ENCODE data around the gene TWIST2.
A peak's percentile ranks its signal among the peaks of the same experiment; 100 is the strongest.

TWIST2 gene

DNA sequence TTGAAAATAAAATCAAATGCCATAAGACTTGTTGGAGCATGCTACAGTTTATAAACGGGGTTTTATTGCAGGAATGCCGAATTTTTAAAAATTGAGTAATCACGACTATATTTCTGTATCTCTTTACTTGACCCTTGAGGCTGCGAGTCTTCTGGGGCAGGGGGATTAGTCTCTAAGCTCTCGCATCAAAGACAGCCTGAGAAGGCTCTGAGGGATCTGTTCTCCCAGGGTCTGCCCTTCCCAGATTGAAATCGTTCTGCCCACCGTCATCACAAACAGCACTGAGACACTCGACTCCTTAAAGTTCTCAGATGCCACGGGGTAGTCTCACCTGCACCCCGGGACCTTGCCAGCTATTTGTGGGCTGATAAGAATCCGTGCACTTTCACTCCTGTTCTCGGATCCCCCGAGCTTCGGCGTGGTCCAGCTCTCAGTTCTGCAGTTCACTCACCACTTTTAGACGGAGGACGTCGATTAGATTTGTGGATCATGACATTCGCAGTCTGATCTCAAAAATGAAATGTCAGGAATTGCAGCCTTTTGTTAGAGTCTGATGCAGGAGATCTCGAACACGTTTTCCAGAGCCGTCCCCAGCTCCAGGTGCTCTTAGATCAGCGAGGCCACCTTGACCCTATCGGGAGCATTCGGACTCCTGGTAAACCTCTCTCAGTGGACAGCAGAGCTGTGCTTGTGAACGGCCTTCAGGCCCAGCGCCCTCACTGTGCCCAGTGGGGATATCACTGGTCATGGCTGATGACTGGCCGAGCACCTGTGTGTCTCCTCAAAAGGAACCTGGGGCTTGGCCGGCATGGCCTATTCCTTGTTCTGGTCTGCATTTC is 43.0 kb downstream of the TWIST2 start:
- Mint-ChIP-seq H3K27me3 (ENCODE audit: low read depth, poor library complexity) (peaks cover 7% of the 10 kb centered on the region), H3K36me3 (ENCODE audit: low read depth) (peaks cover 35% of the 10 kb centered on the region), H3K4me3 (no peak overlapping the region), H3K9me3 (peaks cover 7% of the 10 kb centered on the region), H3K4me1 (peaks cover 65% of the 10 kb centered on the region), H3K27ac (no peak overlapping the region)
- DNase-seq: no peak
- TF ChIP-seq, protein P1, sequence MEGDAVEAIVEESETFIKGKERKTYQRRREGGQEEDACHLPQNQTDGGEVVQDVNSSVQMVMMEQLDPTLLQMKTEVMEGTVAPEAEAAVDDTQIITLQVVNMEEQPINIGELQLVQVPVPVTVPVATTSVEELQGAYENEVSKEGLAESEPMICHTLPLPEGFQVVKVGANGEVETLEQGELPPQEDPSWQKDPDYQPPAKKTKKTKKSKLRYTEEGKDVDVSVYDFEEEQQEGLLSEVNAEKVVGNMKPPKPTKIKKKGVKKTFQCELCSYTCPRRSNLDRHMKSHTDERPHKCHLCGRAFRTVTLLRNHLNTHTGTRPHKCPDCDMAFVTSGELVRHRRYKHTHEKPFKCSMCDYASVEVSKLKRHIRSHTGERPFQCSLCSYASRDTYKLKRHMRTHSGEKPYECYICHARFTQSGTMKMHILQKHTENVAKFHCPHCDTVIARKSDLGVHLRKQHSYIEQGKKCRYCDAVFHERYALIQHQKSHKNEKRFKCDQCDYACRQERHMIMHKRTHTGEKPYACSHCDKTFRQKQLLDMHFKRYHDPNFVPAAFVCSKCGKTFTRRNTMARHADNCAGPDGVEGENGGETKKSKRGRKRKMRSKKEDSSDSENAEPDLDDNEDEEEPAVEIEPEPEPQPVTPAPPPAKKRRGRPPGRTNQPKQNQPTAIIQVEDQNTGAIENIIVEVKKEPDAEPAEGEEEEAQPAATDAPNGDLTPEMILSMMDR (IDR thresholded peaks at IDR 0.05): no peak

DNA sequence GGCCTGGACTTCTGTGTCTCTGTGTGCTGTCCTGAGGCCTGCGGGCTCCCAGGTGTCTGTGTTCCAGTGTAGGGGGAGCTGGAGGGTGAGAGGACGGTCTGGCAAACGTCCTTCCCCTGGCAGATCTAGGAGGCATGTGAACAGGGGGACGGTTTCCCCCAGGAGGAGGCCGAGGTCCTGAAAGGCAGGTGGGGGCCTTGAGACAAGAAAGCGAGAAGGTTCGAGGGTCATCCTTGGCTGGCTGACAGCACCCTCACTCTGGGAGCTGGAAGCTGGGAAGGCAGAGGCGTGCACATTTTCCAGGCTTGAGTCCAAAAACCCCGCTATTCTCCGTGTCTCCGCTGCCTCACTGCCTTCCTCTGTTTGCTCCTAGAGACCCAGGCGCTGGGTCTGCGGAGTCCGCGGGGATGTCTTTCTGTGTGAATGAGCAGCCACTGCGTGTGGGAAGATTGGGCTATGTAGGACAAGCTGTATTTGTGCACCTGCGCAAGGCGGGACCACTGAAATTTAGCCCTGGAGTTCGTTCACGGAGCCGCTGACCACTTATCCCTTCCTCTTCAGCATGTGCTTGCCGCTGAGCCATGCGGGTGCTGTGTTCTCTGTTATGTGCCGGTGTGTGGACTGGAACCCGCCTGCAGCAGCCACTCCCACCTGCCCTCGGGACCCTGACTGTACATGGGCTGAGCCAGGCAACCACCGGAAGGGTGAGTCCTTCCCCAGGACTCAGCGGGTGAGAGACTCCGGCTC is 43.7 kb downstream of the TWIST2 start:
- H3K27ac Mint-ChIP-seq: peak overlapping the region; percentile 59

DNA sequence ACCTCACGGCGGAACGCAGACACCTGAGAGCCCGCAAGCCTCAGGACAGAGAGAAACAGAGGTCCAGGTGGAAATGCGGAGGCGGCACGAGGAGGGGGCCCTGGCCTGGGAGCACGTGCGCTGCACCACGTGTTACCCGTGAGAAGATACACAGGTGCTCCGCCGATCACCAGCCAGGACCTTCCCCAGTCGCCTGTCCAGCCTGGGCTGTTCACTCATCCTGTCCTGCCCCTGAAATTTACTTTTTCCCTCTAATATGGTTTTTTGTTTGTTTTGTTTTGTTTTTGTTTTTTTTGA is 44.3 kb downstream of the TWIST2 start:
- H3K27me3 Mint-ChIP-seq (ENCODE audit: low read depth, poor library complexity): peaks cover 3% of the 10 kb centered on the region
- DNase-seq: no peak
- H3K4me3 Mint-ChIP-seq: peak overlapping the region; percentile 47
- peaks cover 5% of the 10 kb centered on the region for H3K9me3 Mint-ChIP-seq
- TF ChIP-seq, protein P1 (IDR thresholded peaks at IDR 0.05): no peak
- peak overlapping the region; percentile 66 for H3K27ac Mint-ChIP-seq
- H3K4me1 Mint-ChIP-seq: peaks cover 68% of the 10 kb centered on the region
- H3K36me3 Mint-ChIP-seq (ENCODE audit: low read depth): peaks cover 25% of the 10 kb centered on the region

More for the DNA sequence above, 43.7 kb downstream of the TWIST2 start:
- peaks cover 7% of the 10 kb centered on the region for H3K9me3 Mint-ChIP-seq
- no peak for DNase-seq
- peaks cover 5% of the 10 kb centered on the region for H3K27me3 Mint-ChIP-seq (ENCODE audit: low read depth, poor library complexity)
- H3K4me3 Mint-ChIP-seq: no peak overlapping the region
- H3K4me1 Mint-ChIP-seq: peaks cover 68% of the 10 kb centered on the region
- H3K36me3 Mint-ChIP-seq (ENCODE audit: low read depth): peaks cover 30% of the 10 kb centered on the region
- TF ChIP-seq, protein P1 (IDR thresholded peaks at IDR 0.05): no peak

DNA sequence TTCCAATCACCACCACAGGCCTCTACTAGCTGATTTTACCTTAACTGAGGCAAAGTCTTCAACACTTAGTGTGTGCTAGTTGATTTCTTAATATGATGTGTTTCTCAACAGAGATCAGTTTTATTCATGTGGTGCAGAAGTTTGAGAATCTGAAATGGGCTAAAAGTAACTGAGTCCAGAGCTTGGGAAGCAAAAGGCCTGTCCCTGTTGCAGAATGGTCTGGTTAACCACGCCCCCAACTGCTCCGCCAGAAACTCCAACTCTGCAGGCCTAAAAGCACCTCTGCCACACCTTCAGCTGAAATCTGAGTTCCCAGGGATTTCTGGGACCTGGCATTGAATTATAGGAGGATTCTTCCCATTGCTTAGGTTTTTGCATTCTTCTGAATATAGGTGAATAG is 44.9 kb downstream of the TWIST2 start:
- peaks cover 71% of the 10 kb centered on the region for H3K4me1 Mint-ChIP-seq
- H3K27ac Mint-ChIP-seq: no peak overlapping the region
- TF ChIP-seq, protein P1 (IDR thresholded peaks at IDR 0.05): no peak
- peaks cover 3% of the 10 kb centered on the region for H3K27me3 Mint-ChIP-seq (ENCODE audit: low read depth, poor library complexity)
- H3K36me3 Mint-ChIP-seq (ENCODE audit: low read depth): peaks cover 19% of the 10 kb centered on the region
- DNase-seq: no peak
- H3K4me3 Mint-ChIP-seq: no peak overlapping the region
- H3K9me3 Mint-ChIP-seq: no peaks in the 10 kb centered on the region

DNA sequence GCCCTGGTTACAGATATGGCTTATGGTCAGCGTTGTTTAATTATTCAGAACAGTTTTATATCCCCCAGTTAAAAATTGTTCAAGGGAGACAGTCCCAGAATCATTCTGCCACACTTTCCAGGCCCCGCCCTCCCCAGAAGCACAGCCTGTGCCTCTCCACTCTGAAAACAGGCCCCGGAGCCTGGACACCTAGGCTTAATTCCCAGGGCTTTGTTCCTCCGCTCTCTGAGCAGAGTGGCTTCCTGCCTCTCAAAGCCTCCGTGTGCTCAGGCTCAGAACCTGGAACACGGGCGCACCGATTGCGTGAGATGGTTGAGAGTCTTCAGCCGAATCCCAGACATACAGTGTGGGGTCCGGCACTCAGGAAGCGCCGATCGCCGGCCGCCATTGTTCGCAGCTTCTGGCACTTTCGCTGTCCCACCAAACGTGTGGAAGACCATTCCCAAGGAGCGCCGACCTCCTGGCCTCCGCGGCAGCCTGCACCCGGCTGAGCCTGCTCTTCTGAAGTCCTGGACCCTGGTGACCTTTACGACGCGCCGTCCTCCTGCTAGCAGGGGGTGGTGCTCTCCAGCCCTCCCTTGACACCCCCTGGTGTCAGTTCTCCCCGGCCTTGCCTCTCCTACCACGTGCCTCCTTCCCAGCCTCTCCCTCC is 45.6 kb downstream of the TWIST2 start:
- TF ChIP-seq, protein P1 (IDR thresholded peaks at IDR 0.05): no peak
- Mint-ChIP-seq H3K4me1 (peaks cover 71% of the 10 kb centered on the region), H3K9me3 (no peaks in the 10 kb centered on the region), H3K4me3 (peak overlapping the region; percentile 64), H3K36me3 (ENCODE audit: low read depth) (peaks cover 12% of the 10 kb centered on the region), H3K27me3 (ENCODE audit: low read depth, poor library complexity) (peaks cover 3% of the 10 kb centered on the region), H3K27ac (peak overlapping the region; percentile 61)
- DNase-seq: no peak
